Measurements from ENCODE around the gene NFKBIA.
A peak's percentile ranks its signal among the peaks of the same experiment; 100 is the strongest.
"Not testable (repeated sequence)": the region's sequence is repeated elsewhere in the genome, so short reads cannot be mapped to it uniquely, and the experiment has no call there.

The NFKBIA gene
- 1,913 to 3,935 (median 1,959) reads per million in 3 donors for total RNA-seq

- Histone ChIP-seq H3K27ac (ENCODE audit: insufficient read depth, low read length, poor library complexity, severe bottlenecking) (peak within 1 kb of the TSS; percentile 100), H3K27me3 (replicated peaks; ENCODE audit: control insufficient read depth, insufficient read depth, low read length, poor library complexity, severe bottlenecking) (no peaks in the 10 kb centered on the region), H3K36me3 (ENCODE audit: control insufficient read depth, insufficient read depth, low read length) (peaks cover 34% of the 10 kb centered on the region), H3K4me3 (ENCODE audit: insufficient read depth, low read depth, low read length, poor library complexity, severe bottlenecking) (peak within 1 kb of the TSS; percentile 82), H3K9me3 (ENCODE audit: control insufficient read depth, low read length) (no peaks in the 10 kb centered on the region), H3K4me1 (ENCODE audit: control insufficient read depth, insufficient read depth, low read length, poor library complexity, severe bottlenecking) (peaks cover 49% of the 10 kb centered on the region)
- peak; percentile 88 to 92 (median 89) for DNase-seq
Measured at GRCh38 chr14:35404449-35405303, at the start of gene NFKBIA. NFKBIA (minus strand) TSS chr14:35404749; CDS start chr14:35404644, 105 bp downstream.

- Histone ChIP-seq H3K4me3 (ENCODE audit: insufficient read depth, low read depth, low read length, poor library complexity, severe bottlenecking) (no peak overlapping the region), H3K27me3 (replicated peaks; ENCODE audit: control insufficient read depth, insufficient read depth, low read length, poor library complexity, severe bottlenecking) (no peaks in the 10 kb centered on the region)
- DNase-seq: no peak
Measured at GRCh38 chr14:35446450-35446849, 41.9 kb upstream of the NFKBIA start.

GRCh38 chr14:35444104-35444503 is 39.6 kb upstream of the NFKBIA start:
- H3K27me3 ChIP-seq (replicated peaks; ENCODE audit: control insufficient read depth, insufficient read depth, low read length, poor library complexity, severe bottlenecking): no peaks in the 10 kb centered on the region
- H3K36me3 ChIP-seq (ENCODE audit: control insufficient read depth, insufficient read depth, low read length): no peaks in the 10 kb centered on the region
- no peak for DNase-seq
- H3K4me1 ChIP-seq (ENCODE audit: control insufficient read depth, insufficient read depth, low read length, poor library complexity, severe bottlenecking): no peaks in the 10 kb centered on the region
- H3K4me3 ChIP-seq (ENCODE audit: insufficient read depth, low read depth, low read length, poor library complexity, severe bottlenecking): no peak overlapping the region
- H3K9me3 ChIP-seq (ENCODE audit: control insufficient read depth, low read length): no peaks in the 10 kb centered on the region
- H3K27ac ChIP-seq (ENCODE audit: insufficient read depth, low read length, poor library complexity, severe bottlenecking): no peak overlapping the region

More at GRCh38 chr14:35446450-35446849, 41.9 kb upstream of the NFKBIA start:
- Histone ChIP-seq H3K36me3 (ENCODE audit: control insufficient read depth, insufficient read depth, low read length) (no peaks in the 10 kb centered on the region), H3K27ac (ENCODE audit: insufficient read depth, low read length, poor library complexity, severe bottlenecking) (no peak overlapping the region), H3K4me1 (ENCODE audit: control insufficient read depth, insufficient read depth, low read length, poor library complexity, severe bottlenecking) (no peaks in the 10 kb centered on the region), H3K9me3 (ENCODE audit: control insufficient read depth, low read length) (no peaks in the 10 kb centered on the region)

GRCh38 chr14:35441160-35441559 is 36.6 kb upstream of the NFKBIA start:
- Histone ChIP-seq H3K27ac (ENCODE audit: insufficient read depth, low read length, poor library complexity, severe bottlenecking) (no peak overlapping the region), H3K4me3 (ENCODE audit: insufficient read depth, low read depth, low read length, poor library complexity, severe bottlenecking) (no peak overlapping the region), H3K4me1 (ENCODE audit: control insufficient read depth, insufficient read depth, low read length, poor library complexity, severe bottlenecking) (no peaks in the 10 kb centered on the region), H3K36me3 (ENCODE audit: control insufficient read depth, insufficient read depth, low read length) (no peaks in the 10 kb centered on the region), H3K27me3 (replicated peaks; ENCODE audit: control insufficient read depth, insufficient read depth, low read length, poor library complexity, severe bottlenecking) (no peaks in the 10 kb centered on the region), H3K9me3 (ENCODE audit: control insufficient read depth, low read length) (no peaks in the 10 kb centered on the region)
- no peak for DNase-seq

- no peaks in the 10 kb centered on the region for H3K4me1 ChIP-seq (ENCODE audit: control insufficient read depth, insufficient read depth, low read length, poor library complexity, severe bottlenecking)
- no peak for DNase-seq
- H3K4me3 ChIP-seq (ENCODE audit: insufficient read depth, low read depth, low read length, poor library complexity, severe bottlenecking): no peak overlapping the region
- H3K27me3 ChIP-seq (replicated peaks; ENCODE audit: control insufficient read depth, insufficient read depth, low read length, poor library complexity, severe bottlenecking): no peaks in the 10 kb centered on the region
- no peaks in the 10 kb centered on the region for H3K9me3 ChIP-seq (ENCODE audit: control insufficient read depth, low read length)
- H3K36me3 ChIP-seq (ENCODE audit: control insufficient read depth, insufficient read depth, low read length): no peaks in the 10 kb centered on the region
- H3K27ac ChIP-seq (ENCODE audit: insufficient read depth, low read length, poor library complexity, severe bottlenecking): no peak overlapping the region
Measured at GRCh38 chr14:35438910-35439713, 34.6 kb upstream of the NFKBIA start.

GRCh38 chr14:35438492-35438891 is 33.9 kb upstream of the NFKBIA start:
- H3K9me3 ChIP-seq (ENCODE audit: control insufficient read depth, low read length); H3K4me3 ChIP-seq (ENCODE audit: insufficient read depth, low read depth, low read length, poor library complexity, severe bottlenecking); H3K36me3 ChIP-seq (ENCODE audit: control insufficient read depth, insufficient read depth, low read length); H3K4me1 ChIP-seq (ENCODE audit: control insufficient read depth, insufficient read depth, low read length, poor library complexity, severe bottlenecking); H3K27me3 ChIP-seq (replicated peaks; ENCODE audit: control insufficient read depth, insufficient read depth, low read length, poor library complexity, severe bottlenecking); DNase-seq; H3K27ac ChIP-seq (ENCODE audit: insufficient read depth, low read length, poor library complexity, severe bottlenecking): not testable (repeated sequence)

- H3K27ac ChIP-seq (ENCODE audit: insufficient read depth, low read length, poor library complexity, severe bottlenecking): no peak overlapping the region
- no peaks in the 10 kb centered on the region for H3K36me3 ChIP-seq (ENCODE audit: control insufficient read depth, insufficient read depth, low read length)
- H3K9me3 ChIP-seq (ENCODE audit: control insufficient read depth, low read length): no peaks in the 10 kb centered on the region
- H3K4me1 ChIP-seq (ENCODE audit: control insufficient read depth, insufficient read depth, low read length, poor library complexity, severe bottlenecking): no peaks in the 10 kb centered on the region
- no peaks in the 10 kb centered on the region for H3K27me3 ChIP-seq (replicated peaks; ENCODE audit: control insufficient read depth, insufficient read depth, low read length, poor library complexity, severe bottlenecking)
- H3K4me3 ChIP-seq (ENCODE audit: insufficient read depth, low read depth, low read length, poor library complexity, severe bottlenecking): no peak overlapping the region
- DNase-seq: no peak
Measured at GRCh38 chr14:35435177-35435576, 30.6 kb upstream of the NFKBIA start.

GRCh38 chr14:35433826-35434225 is 29.3 kb upstream of the NFKBIA start:
- Histone ChIP-seq H3K4me3 (ENCODE audit: insufficient read depth, low read depth, low read length, poor library complexity, severe bottlenecking) (no peak overlapping the region), H3K36me3 (ENCODE audit: control insufficient read depth, insufficient read depth, low read length) (no peaks in the 10 kb centered on the region), H3K27me3 (replicated peaks; ENCODE audit: control insufficient read depth, insufficient read depth, low read length, poor library complexity, severe bottlenecking) (no peaks in the 10 kb centered on the region), H3K9me3 (ENCODE audit: control insufficient read depth, low read length) (no peaks in the 10 kb centered on the region), H3K4me1 (ENCODE audit: control insufficient read depth, insufficient read depth, low read length, poor library complexity, severe bottlenecking) (no peaks in the 10 kb centered on the region), H3K27ac (ENCODE audit: insufficient read depth, low read length, poor library complexity, severe bottlenecking) (no peak overlapping the region)
- DNase-seq: no peak

GRCh38 chr14:35430459-35431199 is 26.1 kb upstream of the NFKBIA start:
- no peak overlapping the region for H3K27ac ChIP-seq (ENCODE audit: insufficient read depth, low read length, poor library complexity, severe bottlenecking)

More at GRCh38 chr14:35430459-35431199, 26.1 kb upstream of the NFKBIA start:
- no peak for DNase-seq
- Histone ChIP-seq H3K9me3 (ENCODE audit: control insufficient read depth, low read length) (no peaks in the 10 kb centered on the region), H3K4me1 (ENCODE audit: control insufficient read depth, insufficient read depth, low read length, poor library complexity, severe bottlenecking) (no peaks in the 10 kb centered on the region), H3K36me3 (ENCODE audit: control insufficient read depth, insufficient read depth, low read length) (no peaks in the 10 kb centered on the region), H3K4me3 (ENCODE audit: insufficient read depth, low read depth, low read length, poor library complexity, severe bottlenecking) (no peak overlapping the region), H3K27me3 (replicated peaks; ENCODE audit: control insufficient read depth, insufficient read depth, low read length, poor library complexity, severe bottlenecking) (no peaks in the 10 kb centered on the region)

Measured in effector memory CD4-positive, alpha-beta T cell (primary cell).